Measurements from ENCODE around the gene ELP2.
A peak's percentile ranks its signal among the peaks of the same experiment; 100 is the strongest.

ELP2 gene

GRCh38 chr18:36127836-36128529, 1.7 kb upstream of the ELP2 start:
- no peak for DNase-seq

DNA sequence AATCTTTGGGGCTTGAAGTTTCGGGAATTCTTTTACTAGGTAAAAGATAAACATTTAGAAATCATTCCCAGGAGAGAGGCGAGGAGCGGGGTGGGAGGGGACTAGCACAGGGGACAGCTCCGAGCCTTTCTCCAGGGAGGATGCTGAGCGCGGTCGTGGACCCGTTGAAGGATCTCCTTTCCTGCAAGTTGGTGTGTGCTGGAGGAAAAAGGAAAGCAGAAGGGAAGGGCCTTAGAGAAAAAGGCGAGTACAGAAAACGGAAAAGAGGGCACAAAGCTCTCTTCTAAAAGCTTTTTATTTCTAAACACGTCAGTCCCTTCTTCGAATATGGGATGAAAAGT, 1.2 kb upstream of the ELP2 start:
- no peak for DNase-seq

- no peak for DNase-seq
These were observed 796 bp upstream of the ELP2 start for GRCh38 chr18:36128907-36129299.

- no peak for DNase-seq
These were observed 536 bp downstream of the ELP2 start for GRCh38 chr18:36130039-36130831.

DNA sequence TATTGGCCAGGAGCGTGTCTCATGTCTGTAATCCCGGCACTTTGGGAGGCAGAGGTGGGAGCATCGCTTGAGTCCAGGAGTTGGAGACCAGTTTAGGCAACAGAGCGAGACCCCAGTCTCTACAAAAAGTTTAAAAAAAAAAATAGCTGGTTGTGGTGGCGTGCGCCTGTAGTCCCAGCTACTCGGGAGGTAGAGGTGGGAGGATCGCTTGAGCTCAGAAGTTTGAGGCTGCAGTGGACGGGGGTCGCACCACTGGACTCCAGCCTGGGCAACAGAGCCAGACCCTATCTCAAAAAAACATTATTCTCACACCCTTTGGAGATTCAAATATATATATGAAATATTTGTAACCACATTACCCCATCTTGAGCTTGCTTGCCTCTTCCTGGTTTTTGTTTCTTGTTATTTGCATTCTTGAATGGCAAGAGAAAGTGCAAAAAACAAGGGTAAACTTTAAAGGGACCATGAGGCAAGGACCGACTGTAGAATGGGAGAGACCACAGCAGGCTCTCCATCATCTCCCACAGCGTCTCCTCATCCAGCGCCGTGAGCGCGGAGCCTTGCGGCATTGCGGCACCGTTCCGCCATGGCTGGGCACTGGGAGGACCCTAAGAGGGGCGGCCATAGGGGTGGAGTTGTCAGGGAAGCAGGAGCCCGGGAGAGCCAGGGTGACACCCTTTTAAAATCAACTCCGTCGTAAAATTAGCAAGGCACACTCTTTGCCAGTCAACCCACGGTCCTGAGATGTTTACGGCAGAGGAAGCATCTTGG, 1.4 kb downstream of the ELP2 start:
- DNase-seq, result no peak

DNA sequence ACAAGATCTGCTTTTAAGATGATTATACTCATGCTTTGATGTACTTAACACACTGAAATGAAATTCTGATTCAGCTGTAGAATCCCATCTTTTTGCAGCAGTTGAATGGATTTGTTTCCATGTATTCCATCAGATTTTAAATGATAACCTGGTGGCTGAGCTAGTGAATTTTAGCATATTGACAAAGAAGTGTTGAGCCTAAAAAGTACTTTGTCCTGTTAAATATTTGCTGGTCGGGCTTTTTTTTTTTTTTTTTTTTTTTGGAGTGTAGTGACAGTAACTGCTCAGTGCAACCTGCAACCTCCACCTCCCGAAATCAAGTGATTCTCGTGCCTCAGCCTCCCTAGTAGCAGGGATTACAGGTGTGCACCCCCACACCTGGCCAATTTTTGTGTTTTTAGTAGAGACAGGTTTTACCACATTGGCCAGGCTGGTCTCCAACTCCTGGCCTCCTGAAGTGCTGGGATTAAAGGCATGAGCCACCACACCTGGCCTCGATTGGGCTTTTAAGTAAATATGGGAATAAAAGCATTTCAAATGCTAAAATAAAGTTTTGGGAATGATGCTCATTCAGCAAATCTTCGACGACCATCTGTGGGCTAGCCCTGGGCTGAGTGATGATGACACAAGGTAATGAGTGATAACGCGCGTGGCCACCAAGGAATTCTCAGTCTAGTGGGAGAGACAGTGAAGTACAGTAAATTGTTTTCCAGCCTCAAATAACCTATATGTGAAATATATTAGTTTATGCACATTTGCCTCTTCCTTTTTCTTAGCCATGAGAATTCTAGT, 2.2 kb downstream of the ELP2 start:
- no peak for DNase-seq

DNA sequence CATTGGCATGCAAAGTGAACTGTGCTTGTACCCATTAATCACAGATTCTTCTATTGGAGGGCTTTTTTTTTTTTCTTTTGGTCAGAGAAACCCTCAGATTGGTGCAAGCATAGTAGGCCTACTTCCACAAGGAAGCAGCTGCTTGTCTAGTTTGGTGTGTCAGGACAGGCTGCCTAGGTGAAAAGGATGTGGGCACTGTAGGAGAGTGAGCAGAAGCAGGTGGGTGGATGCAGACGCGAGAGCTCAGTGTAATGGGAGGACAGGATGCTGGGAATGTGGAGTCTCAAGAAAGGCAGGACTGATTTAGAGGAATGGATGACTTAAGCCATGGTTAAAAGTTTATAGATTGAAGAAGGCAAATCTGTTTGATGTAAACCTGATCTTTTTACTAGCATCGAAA, 3.1 kb downstream of the ELP2 start:
- no peak for DNase-seq

DNA sequence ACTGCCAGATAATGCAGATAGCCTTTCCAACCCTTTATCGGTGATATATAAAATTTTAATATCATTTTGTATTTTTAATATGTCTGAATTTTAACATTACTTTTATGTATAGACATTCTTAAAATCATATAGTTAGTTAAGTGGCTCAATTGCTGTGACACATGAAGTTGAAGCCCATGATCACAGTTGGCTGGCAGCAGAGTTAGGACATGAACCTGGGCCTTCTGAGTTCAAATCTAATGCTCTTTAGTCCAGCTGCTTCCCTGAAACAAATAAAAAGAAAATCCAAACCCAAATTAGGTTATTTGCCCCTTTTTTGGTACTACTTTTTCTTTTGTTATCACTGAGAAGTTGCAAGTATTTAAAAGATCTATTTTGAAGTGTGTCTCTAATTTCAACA, 5.6 kb downstream of the ELP2 start:
- no peak for DNase-seq

- peak; percentile 58 for DNase-seq
These were observed 9.5 kb downstream of the ELP2 start for GRCh38 chr18:36139245-36139644.

DNA sequence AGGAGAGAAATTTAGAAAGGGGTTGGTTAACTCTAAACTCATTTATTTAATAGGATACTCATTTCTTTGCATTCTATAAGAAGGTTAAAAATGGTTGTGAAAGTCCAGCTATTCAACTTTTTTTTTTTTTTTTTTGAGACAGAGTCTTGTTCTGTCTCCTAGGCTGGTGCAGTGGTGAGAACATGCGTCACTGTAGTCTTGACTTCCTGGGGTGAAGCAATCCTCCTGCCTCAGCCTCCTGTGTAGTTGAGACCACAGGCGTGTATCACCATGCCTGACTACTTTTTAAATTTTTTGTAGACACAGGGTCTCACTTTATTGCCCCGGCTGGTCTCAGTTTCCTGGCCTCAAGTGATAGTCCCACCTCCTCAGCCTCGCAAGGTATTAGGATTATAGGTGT, 11.9 kb downstream of the ELP2 start:
- DNase-seq, result no peak

DNA sequence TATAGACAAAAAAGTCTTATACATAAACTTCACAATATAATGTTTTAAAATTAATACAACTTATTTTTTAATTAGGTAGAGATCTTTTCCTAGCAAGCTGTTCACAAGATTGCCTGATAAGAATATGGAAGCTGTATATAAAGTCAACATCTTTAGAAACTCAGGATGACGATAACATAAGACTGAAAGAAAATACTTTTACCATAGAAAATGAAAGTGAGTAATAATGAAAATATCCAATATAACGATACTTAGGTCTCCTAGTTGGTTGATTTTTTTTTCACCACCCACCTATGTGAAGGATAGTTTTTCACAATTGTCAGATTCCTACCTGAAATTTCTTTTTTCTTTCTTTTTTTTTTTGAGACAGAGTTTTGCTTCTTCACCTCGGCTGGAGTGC, 13.1 kb downstream of the ELP2 start:
- DNase-seq, result no peak

- no peak for DNase-seq
These were observed 13.7 kb downstream of the ELP2 start for GRCh38 chr18:36143391-36143790.

DNA sequence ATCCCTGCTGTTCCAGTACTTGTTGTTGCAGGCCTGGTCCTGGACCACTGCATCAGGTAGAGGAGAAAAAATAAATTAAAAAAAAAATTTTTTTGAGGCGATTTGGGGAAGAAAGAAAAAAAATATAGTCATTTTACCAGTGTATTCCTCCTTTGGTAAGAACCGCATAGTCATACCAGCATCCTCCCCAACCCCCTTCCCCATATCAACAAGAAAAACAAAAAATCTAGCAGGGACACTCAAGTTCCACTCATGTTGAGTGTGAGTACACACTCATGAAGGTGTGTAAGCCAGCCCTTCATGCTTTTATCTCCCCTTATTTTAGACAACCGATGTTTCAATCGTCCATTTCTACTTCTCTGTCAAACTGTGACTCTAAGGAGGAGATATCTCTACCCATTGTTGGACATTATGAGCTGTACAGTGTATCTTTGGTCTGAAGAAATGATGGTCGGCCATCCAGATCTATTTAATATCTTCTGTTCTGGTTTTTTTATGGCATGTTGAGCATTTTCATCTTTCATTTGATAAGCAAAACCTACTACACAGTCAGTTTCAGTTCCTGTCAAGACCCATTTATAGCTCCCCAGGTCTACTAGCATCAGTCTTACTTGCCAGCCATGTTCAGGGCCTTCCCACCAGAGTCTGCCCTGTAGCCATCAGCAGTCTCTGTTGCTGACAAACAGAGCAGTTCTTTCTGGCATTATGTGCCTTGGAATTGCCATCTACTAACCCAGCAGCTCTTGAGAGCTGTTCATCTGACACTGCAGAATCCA, 20.0 kb downstream of the ELP2 start:
- no peak for DNase-seq

GRCh38 chr18:36152781-36153180, 23.1 kb downstream of the ELP2 start:
- no peak for DNase-seq

GRCh38 chr18:36153203-36153602, 23.5 kb downstream of the ELP2 start:
- no peak for DNase-seq

DNA sequence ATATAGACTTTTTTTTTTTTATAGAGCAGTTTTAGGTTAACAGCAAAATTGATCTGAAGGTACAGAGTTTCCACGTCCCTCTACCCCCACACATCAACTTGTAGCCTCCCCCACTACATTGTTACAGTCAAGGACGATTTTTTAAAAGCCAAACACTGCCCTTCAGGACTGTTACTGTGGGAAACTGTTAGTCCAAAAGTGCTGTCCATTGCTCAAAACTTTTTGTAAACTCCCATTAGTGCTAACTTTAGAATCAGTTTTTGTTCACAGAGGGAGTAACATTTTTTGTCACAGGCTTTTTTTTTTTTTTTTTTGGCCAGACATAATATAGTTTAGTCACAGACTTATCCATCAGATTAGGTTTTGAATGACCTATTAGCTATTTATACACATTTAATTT, 24.1 kb downstream of the ELP2 start:
- no peak for DNase-seq

GRCh38 chr18:36155851-36156757, 26.4 kb downstream of the ELP2 start:
- DNase-seq, result no peak

DNA sequence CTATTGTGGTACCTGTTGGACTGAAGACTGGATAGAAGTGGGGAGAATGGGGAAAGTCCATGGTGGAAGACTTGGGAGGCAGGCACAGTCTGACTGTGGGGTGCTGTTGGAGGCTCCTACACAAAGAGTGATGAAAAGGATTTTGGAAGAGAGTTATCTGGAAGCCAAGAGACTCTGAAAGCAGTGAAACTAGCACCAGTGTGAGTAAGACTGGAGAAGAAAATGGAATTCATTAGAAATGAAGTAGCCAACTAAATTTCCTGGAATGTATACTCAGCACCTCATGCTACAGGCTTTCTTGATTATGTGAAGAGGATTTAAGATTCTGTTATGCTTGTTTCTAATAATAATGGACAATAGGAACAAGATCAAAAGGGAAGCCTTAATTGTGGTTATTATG, 27.7 kb downstream of the ELP2 start:
- no peak for DNase-seq

GRCh38 chr18:36158266-36158867, 28.7 kb downstream of the ELP2 start:
- DNase-seq, result no peak

DNA sequence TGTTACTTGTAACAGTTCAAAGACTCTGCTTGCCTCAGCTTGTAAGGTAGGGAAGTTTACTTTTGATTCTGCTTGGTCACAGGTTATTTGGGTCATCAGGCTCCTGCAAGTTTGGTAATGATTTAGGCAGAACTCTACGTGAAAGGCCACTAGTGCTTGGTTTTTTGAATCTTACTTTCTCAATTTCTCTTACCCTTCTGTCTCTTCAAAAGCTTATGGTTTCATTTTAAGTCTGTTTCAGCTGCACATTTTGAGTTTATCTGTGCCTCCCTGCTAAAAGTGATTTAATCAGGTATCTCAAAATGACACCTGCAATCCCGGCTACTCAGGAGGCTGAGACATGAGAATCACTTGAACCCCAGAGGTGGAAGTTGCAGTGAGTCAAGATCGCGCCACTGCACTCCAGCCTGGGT, 31.3 kb downstream of the ELP2 start:
- DNase-seq, result no peak

GRCh38 chr18:36162981-36163380, 33.3 kb downstream of the ELP2 start:
- DNase-seq, result no peak

Data from NCI-H510A (cell line).